ENCODE data around the gene HMG20A. TPM values are rescaled to one million over a fixed set of nuclear protein-coding genes. Genes with fewer than 3 reads are reported as not detected.

The HMG20A gene
- total and polyA plus RNA-seq, 2 of the 13 experiments (the other 11 are each of a cell fraction or from before 2014, with no cell fraction given), result 28.0 to 35.2 TPM

- TF ChIP-seq NR0B2 (CRISPR knock-in tag; IDR thresholded peaks at IDR 0.05) (no peak), RBFOX2 (IDR thresholded peaks at IDR 0.05; ENCODE audit: low read depth, low read length) (peak; percentile 68), HMG20B (CRISPR knock-in tag; conservative IDR thresholded peaks at IDR 0.05) (no peak), ZKSCAN1 (IDR thresholded peaks at IDR 0.05; ENCODE audit: low read length) (no peak), SNRNP70 (IDR thresholded peaks at IDR 0.05; ENCODE audit: low read depth, low read length) (no peak), HNRNPUL1 (IDR thresholded peaks at IDR 0.05; ENCODE audit: low read depth, low read length) (no peak), SIN3B (IDR thresholded peaks at IDR 0.05; ENCODE audit: low read length) (no peak), ZFP62 (CRISPR knock-in tag; IDR thresholded peaks at IDR 0.05) (no peak), BRCA1 (CRISPR knock-in tag; IDR thresholded peaks at IDR 0.05) (0 out of 2 replicates have a peak, but pooled peaks have one; percentile 13), PITX1 (CRISPR knock-in tag; IDR thresholded peaks at IDR 0.05) (no peak), ISL2 (CRISPR knock-in tag; IDR thresholded peaks at IDR 0.05) (no peak), ZNF703 (CRISPR knock-in tag; IDR thresholded peaks at IDR 0.05; ENCODE audit: borderline replicate concordance) (no peak), ZNF414 (CRISPR knock-in tag; IDR thresholded peaks at IDR 0.05) (0 out of 2 replicates have a peak, but pooled peaks have one; percentile 24), ZNF430 (CRISPR knock-in tag; IDR thresholded peaks at IDR 0.05) (no peak), MEIS1 (CRISPR knock-in tag; IDR thresholded peaks at IDR 0.05; ENCODE audit: borderline replicate concordance) (no peak), ZNF674 (CRISPR knock-in tag; IDR thresholded peaks at IDR 0.05; ENCODE audit: low read depth) (no peak), SOX13 (IDR thresholded peaks at IDR 0.05) (no peak), SOX13 (CRISPR knock-in tag; conservative IDR thresholded peaks at IDR 0.05 in 1 of 2, IDR thresholded peaks at IDR 0.05 in 1 of 2) (no peak), REST (IDR thresholded peaks at IDR 0.05; ENCODE audit: borderline replicate concordance in 1 of 2, low read depth in 1 of 2, low read length in 2 of 2) (no peak), NR3C1 (CRISPR knock-in tag; IDR thresholded peaks at IDR 0.05) (no peak)
Measured at GRCh38 chr15:77419836-77420609, 665 bp upstream of the HMG20A start, which contains the start of gene PEAK1 (continued).

Measured in HepG2 (cell line).